ENCODE measurements around the gene RANGRF. TPM values are rescaled to one million over a fixed set of nuclear protein-coding genes. Genes with fewer than 3 reads are reported as not detected.

RANGRF gene
- total and polyA plus RNA-seq, 3 donors from 2014 or later, result 37.5 to 163 (median 43.0) TPM

- TF ChIP-seq CTCF (IDR thresholded peaks at IDR 0.05), result no peak
- Histone ChIP-seq H3K36me3 (ENCODE audit: low read depth, missing control alignments) (no peaks in the 10 kb centered on the region), H3K27ac (no peak overlapping the region), H3K27me3 (no peaks in the 10 kb centered on the region), H3K9me3 (no peaks in the 10 kb centered on the region), H3K4me3 (no peak overlapping the region), H3K4me1 (peaks cover 5% of the 10 kb centered on the region)
- DNase-seq, result no peak
- 59 to 74% methylated on average over 7 to 10 of the region's 10 CpGs for WGBS, 2 donors
- intact Hi-C loops (cut with DNase I; ENCODE audit: low total_unique reads), result no loop called here
These were observed 22.2 kb downstream of the RANGRF start for GRCh38 chr17:8310601-8311123.

- H3K4me1 ChIP-seq, result peaks cover 6% of the 10 kb centered on the region
- TF ChIP-seq CTCF (IDR thresholded peaks at IDR 0.05), result no peak
- no peak for TF ChIP-seq POLR2A (IDR thresholded peaks at IDR 0.05)
- no peak for DNase-seq
- no peaks in the 10 kb centered on the region for H3K36me3 ChIP-seq (ENCODE audit: low read depth, missing control alignments)
- H3K27me3 ChIP-seq, result no peaks in the 10 kb centered on the region
- H3K9me3 ChIP-seq, result no peaks in the 10 kb centered on the region
- 85 to 87% methylated on average over 25 of the region's 25 CpGs for WGBS, 2 donors
- no peak overlapping the region for H3K27ac ChIP-seq
- H3K4me3 ChIP-seq, result no peak overlapping the region
- intact Hi-C loops (cut with DNase I; ENCODE audit: low total_unique reads), result no loop called here
These were observed 22.8 kb downstream of the RANGRF start for GRCh38 chr17:8311131-8311790.

- peaks cover 6% of the 10 kb centered on the region for H3K4me1 ChIP-seq
- H3K36me3 ChIP-seq (ENCODE audit: low read depth, missing control alignments), result no peaks in the 10 kb centered on the region
- H3K4me3 ChIP-seq, result no peak overlapping the region
- H3K27ac ChIP-seq, result no peak overlapping the region
- no peak for DNase-seq
- intact Hi-C loops (cut with DNase I; ENCODE audit: low total_unique reads), result no loop called here
- H3K9me3 ChIP-seq, result no peaks in the 10 kb centered on the region
- TF ChIP-seq POLR2A (IDR thresholded peaks at IDR 0.05) (no peak), CTCF (IDR thresholded peaks at IDR 0.05) (no peak)
- no peaks in the 10 kb centered on the region for H3K27me3 ChIP-seq
- WGBS, 2 donors, result 56 to 81% methylated on average over 7 to 13 of the region's 13 CpGs
These were observed 23.8 kb downstream of the RANGRF start for GRCh38 chr17:8312251-8312650.

- Histone ChIP-seq H3K9me3 (no peaks in the 10 kb centered on the region), H3K4me1 (peaks cover 6% of the 10 kb centered on the region), H3K4me3 (no peak overlapping the region), H3K27ac (no peak overlapping the region), H3K36me3 (ENCODE audit: low read depth, missing control alignments) (no peaks in the 10 kb centered on the region), H3K27me3 (no peaks in the 10 kb centered on the region)
- no peak for DNase-seq
- TF ChIP-seq POLR2A (IDR thresholded peaks at IDR 0.05) (no peak), CTCF (IDR thresholded peaks at IDR 0.05) (no peak)
- 61 to 65% methylated on average over 5 to 15 of the region's 16 CpGs for WGBS, 2 donors
- intact Hi-C loops (cut with DNase I; ENCODE audit: low total_unique reads), result no loop called here
These were observed 24.5 kb downstream of the RANGRF start for GRCh38 chr17:8312726-8313600.
